ENCODE results near the gene HAUS3.
A peak's percentile ranks its signal among the peaks of the same experiment; 100 is the strongest.

HAUS3 gene

DNA sequence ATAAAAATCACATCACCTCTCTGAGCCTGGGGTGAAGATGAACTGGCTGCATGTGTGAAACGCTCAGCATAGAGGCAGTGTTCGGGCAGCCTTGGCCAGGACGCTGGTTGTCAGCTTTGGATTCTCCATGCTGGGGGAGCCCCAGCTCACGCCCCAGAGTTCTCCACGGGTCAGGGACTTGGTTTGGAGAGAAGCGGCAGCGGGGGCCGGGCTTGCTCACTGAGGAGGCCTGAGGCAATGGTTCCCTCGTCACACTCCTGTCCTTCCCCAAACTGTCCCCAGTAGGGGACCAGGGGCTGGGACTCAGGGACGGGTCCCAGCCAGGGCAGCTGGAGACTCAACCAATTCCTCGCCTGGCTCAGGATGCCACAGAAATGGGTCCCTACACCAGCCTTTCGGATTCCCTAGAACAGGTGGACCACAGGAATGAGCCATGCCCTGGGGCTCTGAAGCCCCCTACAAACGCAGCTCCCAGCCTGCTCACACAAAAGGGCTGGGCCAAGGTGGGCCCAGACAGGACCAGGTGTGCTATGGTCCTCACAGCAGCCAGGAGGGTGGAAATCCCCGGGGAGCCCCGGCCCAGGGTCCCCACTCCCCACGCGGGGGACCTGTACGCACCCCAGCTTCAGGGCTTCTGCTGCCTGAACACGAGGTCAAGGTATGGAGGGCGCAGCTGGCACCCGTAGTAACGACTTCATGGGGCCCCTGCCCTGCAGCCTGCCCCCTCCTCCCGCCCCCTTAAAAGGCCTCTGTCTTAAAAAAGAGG, 18.6 kb upstream of the HAUS3 start:
- Histone ChIP-seq H2AFZ (ENCODE audit: low read depth, low read length, severe bottlenecking) (no peak overlapping the region), H3K27ac (ENCODE audit: low read depth, low read length) (no peak overlapping the region)
- TF ChIP-seq, protein P1, sequence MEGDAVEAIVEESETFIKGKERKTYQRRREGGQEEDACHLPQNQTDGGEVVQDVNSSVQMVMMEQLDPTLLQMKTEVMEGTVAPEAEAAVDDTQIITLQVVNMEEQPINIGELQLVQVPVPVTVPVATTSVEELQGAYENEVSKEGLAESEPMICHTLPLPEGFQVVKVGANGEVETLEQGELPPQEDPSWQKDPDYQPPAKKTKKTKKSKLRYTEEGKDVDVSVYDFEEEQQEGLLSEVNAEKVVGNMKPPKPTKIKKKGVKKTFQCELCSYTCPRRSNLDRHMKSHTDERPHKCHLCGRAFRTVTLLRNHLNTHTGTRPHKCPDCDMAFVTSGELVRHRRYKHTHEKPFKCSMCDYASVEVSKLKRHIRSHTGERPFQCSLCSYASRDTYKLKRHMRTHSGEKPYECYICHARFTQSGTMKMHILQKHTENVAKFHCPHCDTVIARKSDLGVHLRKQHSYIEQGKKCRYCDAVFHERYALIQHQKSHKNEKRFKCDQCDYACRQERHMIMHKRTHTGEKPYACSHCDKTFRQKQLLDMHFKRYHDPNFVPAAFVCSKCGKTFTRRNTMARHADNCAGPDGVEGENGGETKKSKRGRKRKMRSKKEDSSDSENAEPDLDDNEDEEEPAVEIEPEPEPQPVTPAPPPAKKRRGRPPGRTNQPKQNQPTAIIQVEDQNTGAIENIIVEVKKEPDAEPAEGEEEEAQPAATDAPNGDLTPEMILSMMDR (IDR thresholded peaks at IDR 0.05; ENCODE audit: insufficient read depth, low read length, poor library complexity, severe bottlenecking): no peak
- no peak for TF ChIP-seq EZH2phosphoT487 (conservative IDR thresholded peaks at IDR 0.05; ENCODE audit: low read length)

DNA sequence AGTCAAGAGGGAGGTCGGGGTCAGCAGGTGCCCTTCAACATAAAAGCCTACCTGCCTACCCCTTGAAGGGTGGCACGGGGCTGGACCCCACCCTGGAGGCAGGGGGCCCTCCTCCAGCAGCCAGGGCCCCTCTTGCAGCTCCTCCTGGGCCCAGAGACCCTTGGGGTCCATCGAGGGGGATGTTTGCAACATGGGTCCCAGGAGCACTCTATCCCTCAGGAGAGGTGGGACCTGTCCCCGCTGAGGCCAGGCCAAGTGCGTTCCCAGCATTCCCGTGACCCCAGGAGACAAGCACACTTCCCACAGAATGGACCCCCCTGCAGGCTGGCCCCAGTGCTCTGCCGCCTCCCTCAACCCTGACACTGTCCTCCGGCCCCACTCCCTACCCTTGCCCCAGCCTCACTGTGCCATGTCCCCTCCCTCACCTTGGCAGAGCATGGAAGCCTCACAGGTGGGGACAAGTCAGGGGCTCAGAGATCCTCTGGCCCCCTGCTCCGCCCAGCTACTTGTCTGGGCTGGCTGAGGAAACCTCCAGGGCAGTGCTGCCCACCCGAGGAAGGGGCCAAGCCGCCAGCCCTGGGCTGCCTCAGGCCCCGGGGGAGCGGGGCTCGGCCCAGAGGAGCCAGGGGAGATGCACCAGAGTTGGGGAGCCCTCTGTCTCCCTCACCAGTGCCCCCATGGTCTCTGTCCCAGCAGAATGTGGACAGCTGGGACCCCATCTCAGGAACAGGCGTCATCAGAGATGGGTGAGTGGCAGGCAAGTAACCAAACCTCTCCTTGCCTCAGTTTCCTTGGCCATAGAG, 17.8 kb upstream of the HAUS3 start:
- Histone ChIP-seq H4K20me1 (ENCODE audit: low read depth, low read length) (no peaks in the 10 kb centered on the region), H3K4me3 (ENCODE audit: insufficient read depth, low read length, poor library complexity, severe bottlenecking) (no peak overlapping the region), H3K9me3 (ENCODE audit: insufficient read depth, low read length) (no peaks in the 10 kb centered on the region), H3F3A (ENCODE audit: insufficient read depth) (no peaks in the 10 kb centered on the region), H2AFZ (ENCODE audit: low read depth, low read length, severe bottlenecking) (no peak overlapping the region), H3K27me3 (ENCODE audit: low read length) (no peaks in the 10 kb centered on the region), H3K4me2 (ENCODE audit: low read depth, low read length, poor library complexity, severe bottlenecking) (no peak overlapping the region), H3K36me3 (ENCODE audit: low read length) (no peaks in the 10 kb centered on the region), H3K27ac (ENCODE audit: low read depth, low read length) (no peak overlapping the region), H3K79me2 (ENCODE audit: insufficient read depth, low read length) (no peaks in the 10 kb centered on the region), H3K9me2 (replicated peaks; ENCODE audit: insufficient read depth, low read length) (no peaks in the 10 kb centered on the region), H3K9ac (ENCODE audit: low read length) (no peak overlapping the region)
- TF ChIP-seq, protein P1 (IDR thresholded peaks at IDR 0.05; ENCODE audit: insufficient read depth, low read length, poor library complexity, severe bottlenecking): no peak
- no peak for TF ChIP-seq EZH2phosphoT487 (conservative IDR thresholded peaks at IDR 0.05; ENCODE audit: low read length)

More for the DNA sequence above, 18.6 kb upstream of the HAUS3 start:
- Histone ChIP-seq H3K4me3 (ENCODE audit: insufficient read depth, low read length, poor library complexity, severe bottlenecking) (peak overlapping the region; percentile 69), H4K20me1 (ENCODE audit: low read depth, low read length) (no peaks in the 10 kb centered on the region), H3K36me3 (ENCODE audit: low read length) (no peaks in the 10 kb centered on the region), H3K9me2 (replicated peaks; ENCODE audit: insufficient read depth, low read length) (no peaks in the 10 kb centered on the region), H3F3A (ENCODE audit: insufficient read depth) (no peaks in the 10 kb centered on the region), H3K79me2 (ENCODE audit: insufficient read depth, low read length) (no peaks in the 10 kb centered on the region), H3K9ac (ENCODE audit: low read length) (peak overlapping the region; percentile 58; the same call in 1 of the 2 replicates), H3K27me3 (ENCODE audit: low read length) (no peaks in the 10 kb centered on the region), H3K4me2 (ENCODE audit: low read depth, low read length, poor library complexity, severe bottlenecking) (peak overlapping the region; percentile 79), H3K9me3 (ENCODE audit: insufficient read depth, low read length) (no peaks in the 10 kb centered on the region)

DNA sequence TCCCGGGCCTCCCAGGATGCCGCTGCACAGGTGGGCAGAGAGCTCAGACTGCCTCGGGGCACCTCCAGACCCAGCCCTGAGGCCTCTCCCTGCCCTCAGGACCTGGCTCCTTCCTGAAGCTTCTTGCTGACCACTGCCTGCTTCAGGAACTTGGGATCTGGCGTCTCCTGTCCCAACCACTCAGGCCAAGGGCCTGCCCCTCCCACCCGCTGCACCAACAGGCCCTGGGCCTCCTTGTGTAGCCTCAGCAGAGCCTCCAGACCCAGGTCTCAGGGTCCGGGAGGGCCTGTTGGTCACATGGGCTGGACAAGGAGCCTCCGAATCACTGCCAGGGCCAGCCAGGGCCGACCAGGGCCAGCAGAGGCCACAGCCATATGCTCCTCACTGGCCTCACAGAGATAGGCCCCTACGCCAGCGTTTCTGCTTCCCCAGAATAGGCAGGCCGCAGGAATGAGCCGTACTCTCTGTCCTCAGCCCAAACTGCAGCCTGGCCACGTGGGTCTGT, 17.2 kb upstream of the HAUS3 start:
- Histone ChIP-seq H3K9me3 (ENCODE audit: insufficient read depth, low read length) (no peaks in the 10 kb centered on the region), H3K4me2 (ENCODE audit: low read depth, low read length, poor library complexity, severe bottlenecking) (no peak overlapping the region), H3K27me3 (ENCODE audit: low read length) (no peaks in the 10 kb centered on the region), H3K9me2 (replicated peaks; ENCODE audit: insufficient read depth, low read length) (no peaks in the 10 kb centered on the region), H4K20me1 (ENCODE audit: low read depth, low read length) (no peaks in the 10 kb centered on the region), H3K9ac (ENCODE audit: low read length) (no peak overlapping the region), H2AFZ (ENCODE audit: low read depth, low read length, severe bottlenecking) (no peak overlapping the region), H3K79me2 (ENCODE audit: insufficient read depth, low read length) (no peaks in the 10 kb centered on the region), H3F3A (ENCODE audit: insufficient read depth) (no peaks in the 10 kb centered on the region), H3K27ac (ENCODE audit: low read depth, low read length) (no peak overlapping the region), H3K36me3 (ENCODE audit: low read length) (no peaks in the 10 kb centered on the region), H3K4me3 (ENCODE audit: insufficient read depth, low read length, poor library complexity, severe bottlenecking) (no peak overlapping the region)
- TF ChIP-seq EZH2phosphoT487 (conservative IDR thresholded peaks at IDR 0.05; ENCODE audit: low read length): no peak
- TF ChIP-seq, protein P1 (IDR thresholded peaks at IDR 0.05; ENCODE audit: insufficient read depth, low read length, poor library complexity, severe bottlenecking): no peak
